Activated T-helper 1 cell treated with anti-CD3 and anti-CD28 coated beads, Interleukin-12 subunit alpha, Interleukin-12 subunit beta, Interleukin-2, Interleukin-4 antibody, amounts not matched to agents 30 ng/mL and 10 ng/mL and 1 ng/mL, durations not matched to agents 14 hours and 24 hours and 36 hours (primary cell): Measurements from ENCODE around the gene APLP2. TPM values are rescaled to one million over a fixed set of nuclear protein-coding genes. Genes with fewer than 3 reads are reported as not detected.

Source experiments
- DNase-seq: peaks from one replicate; pipeline ENCODE4 v3.0.0; 2021; ENCODE audit warnings: low spot score
- H3K27ac Mint-ChIP-seq: one replicate; pipeline ENCODE4 v1.8.0; 2021; ENCODE audit warnings: mild to moderate bottlenecking, mixed read lengths
- H3K27me3 Mint-ChIP-seq: one replicate; pipeline ENCODE4 v1.8.0; 2022; ENCODE audit warnings: mild to moderate bottlenecking, moderate library complexity, mixed read lengths; ENCODE audit not compliant: insufficient read depth
- H3K36me3 Mint-ChIP-seq: one replicate; pipeline ENCODE4 v1.8.0; 2021; ENCODE audit warnings: low read depth, mixed read lengths
- H3K4me1 Mint-ChIP-seq: one replicate; pipeline ENCODE4 v1.8.0; 2021; ENCODE audit warnings: low read depth, mixed read lengths
- H3K4me3 Mint-ChIP-seq: one replicate; pipeline ENCODE4 v1.8.0; 2021; ENCODE audit warnings: mild to moderate bottlenecking, moderate library complexity, mixed read lengths
- H3K9me3 Mint-ChIP-seq: one replicate; pipeline ENCODE4 v1.8.0; 2021; ENCODE audit warnings: mixed read lengths
- intact Hi-C: fragments of 100-400 bp; cut with micrococcal nuclease; formaldehyde crosslinking; loops from one replicate; pipeline ENCODE4 v1.15.1; 2024
- total RNA-seq: library from RNA; stranded (reverse); gene quantifications from 2 replicates; pipeline ENCODE4 v1.2.3, GENCODE V29; 2022

The APLP2 gene
- total RNA-seq, 1 donor from 2014 or later, result 47.8 TPM

- Mint-ChIP-seq H3K36me3 (peaks cover 2% of the 10 kb centered on the region), H3K4me3 (no peak overlapping the region), H3K27ac (no peak overlapping the region), H3K27me3 (peaks cover 6% of the 10 kb centered on the region), H3K4me1 (peaks cover 10% of the 10 kb centered on the region), H3K9me3 (no peaks in the 10 kb centered on the region)
- intact Hi-C loops, result no loop called here
- DNase-seq, result no peak
These were observed 79.2 kb downstream of the APLP2 start for GRCh38 chr11:130148796-130149326.

- intact Hi-C loops, result no loop called here
These were observed 81.1 kb downstream of the APLP2 start for GRCh38 chr11:130150790-130151189.

GRCh38 chr11:130151196-130151595 lies 81.5 kb downstream of the APLP2 start:
- Mint-ChIP-seq H3K9me3 (no peaks in the 10 kb centered on the region), H3K27me3 (peaks cover 6% of the 10 kb centered on the region), H3K36me3 (no peaks in the 10 kb centered on the region), H3K27ac (no peak overlapping the region), H3K4me3 (no peak overlapping the region), H3K4me1 (peaks cover 9% of the 10 kb centered on the region)
- DNase-seq, result no peak
- intact Hi-C loops, result no loop called here

More at GRCh38 chr11:130150790-130151189, 81.1 kb downstream of the APLP2 start:
- Mint-ChIP-seq H3K4me1 (peaks cover 10% of the 10 kb centered on the region), H3K36me3 (no peaks in the 10 kb centered on the region), H3K4me3 (no peak overlapping the region), H3K9me3 (no peaks in the 10 kb centered on the region), H3K27me3 (peaks cover 6% of the 10 kb centered on the region), H3K27ac (no peak overlapping the region)
- DNase-seq, result no peak

- H3K36me3 Mint-ChIP-seq, result no peaks in the 10 kb centered on the region
- peaks cover 32% of the 10 kb centered on the region for H3K27me3 Mint-ChIP-seq
- H3K4me3 Mint-ChIP-seq, result no peak overlapping the region
- H3K9me3 Mint-ChIP-seq, result no peaks in the 10 kb centered on the region
- intact Hi-C loops, result no loop called here
- no peak for DNase-seq
- H3K27ac Mint-ChIP-seq, result no peak overlapping the region
- H3K4me1 Mint-ChIP-seq, result no peaks in the 10 kb centered on the region
These were observed 86.7 kb downstream of the APLP2 start for GRCh38 chr11:130156108-130157022.

GRCh38 chr11:130157101-130157500 lies 87.4 kb downstream of the APLP2 start:
- Mint-ChIP-seq H3K9me3 (no peaks in the 10 kb centered on the region), H3K4me3 (no peak overlapping the region), H3K36me3 (no peaks in the 10 kb centered on the region), H3K27ac (no peak overlapping the region), H3K4me1 (no peaks in the 10 kb centered on the region), H3K27me3 (peaks cover 36% of the 10 kb centered on the region)
- intact Hi-C loops, result no loop called here
- DNase-seq, result no peak

- Mint-ChIP-seq H3K27ac (no peak overlapping the region), H3K27me3 (peaks cover 42% of the 10 kb centered on the region), H3K36me3 (no peaks in the 10 kb centered on the region), H3K4me3 (no peak overlapping the region), H3K4me1 (no peaks in the 10 kb centered on the region), H3K9me3 (no peaks in the 10 kb centered on the region)
- no peak for DNase-seq
- intact Hi-C loops, result no loop called here
These were observed 88.1 kb downstream of the APLP2 start for GRCh38 chr11:130157840-130158239.

- H3K36me3 Mint-ChIP-seq, result no peaks in the 10 kb centered on the region
- H3K4me1 Mint-ChIP-seq, result no peaks in the 10 kb centered on the region
- intact Hi-C loops, result no loop called here
- DNase-seq, result no peak
- H3K4me3 Mint-ChIP-seq, result peak overlapping the region; percentile 34
- peaks cover 55% of the 10 kb centered on the region for H3K27me3 Mint-ChIP-seq
- H3K27ac Mint-ChIP-seq, result no peak overlapping the region
- H3K9me3 Mint-ChIP-seq, result no peaks in the 10 kb centered on the region
These were observed 89.4 kb downstream of the APLP2 start for GRCh38 chr11:130159139-130159538.

GRCh38 chr11:130159657-130160497 lies 90.2 kb downstream of the APLP2 start, which contains the start of gene ST14:
Gene ST14 (plus strand): TSS chr11:130159782. CDS start chr11:130159980, 198 bp downstream.
- no peaks in the 10 kb centered on the region for H3K4me1 Mint-ChIP-seq
- no peaks in the 10 kb centered on the region for H3K9me3 Mint-ChIP-seq
- peaks cover 55% of the 10 kb centered on the region for H3K27me3 Mint-ChIP-seq
- H3K27ac Mint-ChIP-seq, result no peak within 1 kb of the TSS
- intact Hi-C loops, result no loop called here
- DNase-seq, result no peak
- H3K4me3 Mint-ChIP-seq, result peak within 1 kb of the TSS; percentile 52
- no peaks in the 10 kb centered on the region for H3K36me3 Mint-ChIP-seq

- Mint-ChIP-seq H3K4me1 (no peaks in the 10 kb centered on the region), H3K27me3 (peaks cover 59% of the 10 kb centered on the region), H3K36me3 (no peaks in the 10 kb centered on the region), H3K27ac (no peak overlapping the region), H3K9me3 (no peaks in the 10 kb centered on the region), H3K4me3 (peak overlapping the region; percentile 52)
- intact Hi-C loops, result no loop called here
- DNase-seq, result no peak
These were observed 90.9 kb downstream of the APLP2 start for GRCh38 chr11:130160498-130161155.

- no peak overlapping the region for H3K27ac Mint-ChIP-seq
- H3K9me3 Mint-ChIP-seq, result no peaks in the 10 kb centered on the region
- intact Hi-C loops, result no loop called here
- H3K27me3 Mint-ChIP-seq, result peaks cover 62% of the 10 kb centered on the region
- no peaks in the 10 kb centered on the region for H3K4me1 Mint-ChIP-seq
- DNase-seq, result no peak
- H3K4me3 Mint-ChIP-seq, result no peak overlapping the region
- no peaks in the 10 kb centered on the region for H3K36me3 Mint-ChIP-seq
These were observed 91.9 kb downstream of the APLP2 start for GRCh38 chr11:130161441-130162145.

GRCh38 chr11:130162733-130163132 lies 93.0 kb downstream of the APLP2 start:
- DNase-seq, result no peak
- Mint-ChIP-seq H3K27ac (no peak overlapping the region), H3K4me3 (no peak overlapping the region), H3K4me1 (no peaks in the 10 kb centered on the region), H3K27me3 (peaks cover 62% of the 10 kb centered on the region), H3K36me3 (no peaks in the 10 kb centered on the region), H3K9me3 (no peaks in the 10 kb centered on the region)
- intact Hi-C loops, result no loop called here
